GM18858 (cell line): ENCODE data around the gene RBFOX2.
"Not testable (repeated sequence)": the region's sequence is repeated elsewhere in the genome, so short reads cannot be mapped to it uniquely, and the experiment has no call there.

Experiments used
- ATAC-seq: cut with Tn5 transposase; IDR thresholded peaks from one replicate; pipeline ENCODE4 v1.9.1; 2021; ENCODE audit not compliant: unreplicated experiment

RBFOX2 gene

DNA sequence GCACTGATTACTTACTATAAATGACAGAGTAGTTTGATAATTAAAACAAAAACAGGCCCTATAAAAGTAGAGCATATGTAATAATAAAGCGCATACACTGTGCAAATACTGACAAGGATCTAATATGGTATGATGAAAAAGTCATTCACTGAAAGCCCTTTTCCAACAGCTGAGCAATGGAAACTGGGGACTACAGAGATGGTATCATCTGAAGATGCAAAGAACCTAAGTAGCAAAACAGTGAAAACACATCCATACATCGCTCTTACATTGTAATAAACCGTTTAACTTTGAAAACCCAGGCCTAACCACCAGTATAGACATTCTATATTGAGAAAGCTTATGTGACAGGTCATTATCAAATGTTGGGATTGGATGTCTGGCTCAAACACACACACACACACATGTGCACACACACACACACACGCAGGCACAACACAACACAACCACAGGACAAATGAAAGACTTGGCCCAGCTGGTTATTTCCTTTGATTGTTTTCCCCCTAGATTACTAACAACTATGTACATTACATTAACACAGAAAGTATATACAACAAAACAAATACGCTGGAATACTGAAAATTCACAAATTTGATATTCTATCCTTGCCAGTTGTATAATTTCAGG, 191.4 kb downstream of the RBFOX2 start:
- no peak for ATAC-seq

DNA sequence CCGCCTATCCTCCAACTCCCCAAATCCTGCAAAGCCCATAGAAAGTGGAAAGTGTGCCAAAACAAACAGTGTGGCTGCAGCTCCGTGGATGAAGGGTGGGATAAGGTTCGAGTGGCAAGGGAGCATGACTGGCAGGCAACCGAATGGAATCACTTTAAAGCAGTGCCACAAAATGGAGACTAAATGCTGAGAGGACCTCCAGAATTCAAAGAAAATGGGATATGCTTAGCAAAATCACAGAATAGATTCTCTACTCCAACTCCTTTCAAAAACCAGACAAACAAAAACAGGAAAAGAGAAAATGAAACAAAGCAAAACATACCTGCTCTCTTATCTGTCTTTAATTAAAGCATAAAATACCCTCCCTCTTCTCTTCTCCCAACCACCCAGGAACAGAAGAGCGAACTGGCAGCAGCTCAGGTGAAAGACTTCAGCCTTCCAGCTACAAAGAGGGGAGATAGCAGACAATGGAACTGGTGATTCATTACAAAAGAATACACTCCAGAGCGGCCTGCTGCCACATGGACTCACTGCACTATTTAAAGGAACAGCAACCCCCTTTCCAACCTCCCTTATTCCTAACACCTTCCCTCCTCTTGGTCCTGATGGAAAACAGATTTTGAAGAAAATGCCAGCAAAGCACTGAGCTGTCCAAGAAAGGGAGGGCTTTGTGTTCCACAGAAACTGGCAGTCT, 192.5 kb downstream of the RBFOX2 start:
- no peak for ATAC-seq

DNA sequence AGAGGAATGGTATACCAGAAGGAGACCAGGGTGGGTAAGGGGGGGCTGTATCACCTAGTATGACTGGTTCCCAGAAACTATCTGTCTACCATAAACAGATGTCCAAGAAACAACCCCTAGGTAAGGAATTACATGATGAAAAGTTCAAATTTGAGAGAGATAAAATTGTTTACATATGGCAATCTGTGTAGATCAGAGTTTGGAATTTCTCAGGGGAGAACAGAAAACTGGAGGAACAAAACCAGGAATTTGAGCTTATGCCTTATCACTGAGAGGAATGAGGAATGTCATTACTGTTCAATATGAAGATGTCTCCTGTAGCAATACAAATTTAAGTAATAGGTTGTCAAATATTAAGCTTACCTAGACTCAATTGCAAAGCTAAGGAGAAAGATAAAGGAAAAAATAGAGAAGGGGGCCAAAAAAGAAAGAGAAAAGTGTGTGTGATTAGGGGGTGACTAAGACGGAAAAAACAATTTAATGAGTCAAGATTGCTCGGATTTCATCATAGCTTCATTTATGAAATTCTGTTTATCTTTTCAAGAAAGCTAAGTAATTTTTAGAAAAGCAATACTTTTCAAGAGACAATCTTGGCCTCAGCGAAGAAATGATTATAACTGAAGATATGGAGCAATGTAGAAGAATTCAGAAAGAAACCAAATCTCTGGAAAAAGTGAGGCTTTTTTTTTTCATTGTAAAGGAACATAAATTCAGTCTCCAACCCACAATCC, 193.2 kb downstream of the RBFOX2 start:
- no peak for ATAC-seq

- ATAC-seq = no peak
Measured at GRCh38 chr22:35834061-35834460, 194.6 kb downstream of the RBFOX2 start.

DNA sequence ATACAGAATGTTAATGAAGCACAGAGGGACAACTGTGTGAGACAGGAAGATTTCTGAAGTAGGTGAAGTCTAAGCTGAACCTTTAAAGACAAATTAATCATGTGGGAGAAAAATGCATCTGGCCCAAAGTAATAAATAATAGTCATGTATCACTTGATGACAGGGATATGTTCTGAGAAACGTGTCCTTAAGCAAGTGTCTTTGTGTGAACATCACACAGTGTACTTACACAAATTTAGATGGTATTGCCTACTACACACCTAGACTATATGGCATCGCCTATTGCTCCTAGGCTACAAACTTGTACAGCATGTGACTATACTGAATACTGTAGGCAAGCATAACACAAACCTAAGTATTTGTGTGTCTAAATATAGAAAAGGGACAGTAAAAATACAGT, 198.3 kb downstream of the RBFOX2 start:
- no peak for ATAC-seq

GRCh38 chr22:35824256-35824655, 204.4 kb downstream of the RBFOX2 start:
- no peak for ATAC-seq

GRCh38 chr22:35821654-35822053, 207.0 kb downstream of the RBFOX2 start:
- no peak for ATAC-seq

- no peak for ATAC-seq
Measured at GRCh38 chr22:35819421-35819820, 209.2 kb downstream of the RBFOX2 start.

- no peak for ATAC-seq
Measured at GRCh38 chr22:35818897-35819296, 209.7 kb downstream of the RBFOX2 start.

DNA sequence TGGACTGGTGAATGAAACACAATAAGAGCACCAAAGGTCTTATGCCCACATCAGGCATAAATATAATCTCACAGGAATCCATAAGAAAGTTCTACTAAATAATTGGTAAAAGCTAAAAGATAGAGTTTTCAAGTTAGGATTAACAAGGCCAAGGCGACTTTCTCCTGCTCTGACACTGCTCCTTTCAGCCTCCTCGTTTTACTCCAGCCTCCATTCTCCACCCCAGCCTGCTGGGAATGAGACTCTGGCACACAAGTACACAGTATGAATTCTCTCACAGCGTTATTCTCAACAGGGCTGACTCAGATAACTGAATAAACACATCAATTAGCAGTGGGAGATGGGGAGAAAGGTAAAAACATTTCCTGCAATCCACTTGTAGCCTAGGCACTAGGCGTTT, 216.0 kb downstream of the RBFOX2 start:
- no peak for ATAC-seq

DNA sequence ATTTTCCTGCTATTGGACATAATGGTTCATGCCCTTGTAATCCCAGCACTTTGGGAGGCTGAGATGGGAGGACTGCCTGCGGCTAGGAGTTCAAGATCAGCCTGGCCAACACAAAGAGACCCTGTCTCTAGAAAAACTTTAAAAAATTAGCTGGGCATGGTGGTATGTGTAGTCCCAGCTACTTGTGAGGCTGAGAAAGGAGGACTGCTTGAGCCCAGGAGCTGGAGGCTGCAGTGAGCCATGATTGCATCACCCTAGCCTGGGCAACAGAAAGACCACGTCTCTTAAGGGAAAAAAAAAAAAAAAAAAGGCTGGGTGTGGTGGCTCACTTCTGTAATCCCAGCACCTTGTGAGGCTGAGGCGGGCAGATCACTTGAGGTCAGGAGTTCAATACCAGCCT, 217.0 kb downstream of the RBFOX2 start:
- ATAC-seq = no peak

GRCh38 chr22:35809816-35810215, 218.8 kb downstream of the RBFOX2 start:
- ATAC-seq = no peak

DNA sequence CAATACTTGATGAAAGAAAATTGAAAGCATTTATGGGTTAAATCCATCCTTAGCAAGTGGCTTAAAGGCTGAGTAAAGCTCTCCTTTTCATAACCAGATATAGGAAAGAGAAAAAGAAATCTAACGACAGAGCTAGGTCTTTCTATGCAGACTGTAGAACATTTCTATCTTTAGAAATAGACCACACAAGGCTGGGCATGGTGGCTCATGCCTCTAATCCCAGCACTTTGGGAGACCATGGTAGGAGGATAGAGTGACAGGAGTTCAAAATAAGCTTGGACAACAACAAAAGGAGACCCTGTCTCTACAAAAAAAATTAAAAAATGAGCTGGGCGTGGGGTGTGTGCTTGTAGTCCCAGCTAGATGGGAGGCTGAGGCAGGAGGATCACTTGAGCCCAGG, 220.2 kb downstream of the RBFOX2 start:
- ATAC-seq = no peak

DNA sequence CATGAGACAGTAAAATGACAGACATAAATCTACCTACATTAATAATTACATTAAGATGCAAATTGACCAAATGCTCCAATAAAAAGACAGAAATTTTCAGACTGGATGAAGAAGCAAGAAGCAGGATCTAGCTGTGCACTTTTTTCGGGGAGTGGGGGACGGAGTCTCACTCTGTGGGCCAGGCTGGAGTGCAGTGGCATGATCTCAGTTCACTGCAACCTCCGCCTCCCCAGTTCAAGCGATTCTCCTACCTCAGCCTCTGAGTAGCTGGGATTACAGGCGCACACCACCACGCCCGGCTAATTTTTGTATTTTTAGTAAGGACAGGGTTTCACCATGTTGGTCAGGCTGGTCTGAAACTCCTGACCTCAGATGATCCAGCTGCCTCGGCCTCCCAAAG, 222.0 kb downstream of the RBFOX2 start:
- ATAC-seq = not testable (repeated sequence)

- ATAC-seq = no peak
Measured at GRCh38 chr22:35805466-35805865, 223.2 kb downstream of the RBFOX2 start.

GRCh38 chr22:35804421-35804820, 224.2 kb downstream of the RBFOX2 start:
- no peak for ATAC-seq

DNA sequence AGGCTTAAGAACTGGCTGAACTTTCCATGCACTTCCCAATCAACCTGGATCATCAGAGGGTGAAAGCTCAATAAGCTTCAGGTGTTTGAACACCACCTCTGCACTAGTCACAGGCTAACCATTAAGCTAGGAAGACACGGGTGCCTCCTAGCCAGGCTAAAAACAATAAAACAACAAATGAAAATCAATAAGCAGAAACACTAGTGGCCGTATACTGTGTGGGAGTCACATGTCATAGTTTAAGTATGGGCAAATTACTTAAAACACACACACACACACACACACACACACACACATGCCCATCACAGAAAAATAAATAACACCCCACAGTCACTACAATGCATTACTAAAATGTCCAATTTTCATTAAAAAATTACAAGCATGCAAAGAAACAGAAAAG, 225.7 kb downstream of the RBFOX2 start:
- ATAC-seq = no peak

GRCh38 chr22:35801301-35801700, 227.3 kb downstream of the RBFOX2 start:
- ATAC-seq = not testable (repeated sequence)

GRCh38 chr22:35799150-35799549, 229.5 kb downstream of the RBFOX2 start:
- no peak for ATAC-seq

DNA sequence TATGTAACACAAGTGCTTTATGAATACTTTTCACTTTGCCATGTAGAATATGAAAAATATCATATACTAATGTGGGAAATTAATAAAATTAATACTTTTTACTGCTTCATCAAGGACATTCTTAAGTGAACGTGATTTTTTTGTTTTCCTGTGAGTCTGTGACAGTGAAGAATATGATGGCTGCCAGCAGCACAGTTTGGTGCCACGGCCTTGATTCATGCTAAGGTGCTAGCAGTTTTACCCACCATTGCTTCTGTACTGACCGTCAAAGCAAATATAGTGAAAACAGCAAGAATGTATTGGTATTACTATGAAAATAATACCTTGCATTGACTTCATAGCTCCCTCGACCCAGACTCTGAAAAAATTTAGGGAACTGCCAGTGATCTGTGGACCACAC, 231.2 kb downstream of the RBFOX2 start:
- no peak for ATAC-seq

DNA sequence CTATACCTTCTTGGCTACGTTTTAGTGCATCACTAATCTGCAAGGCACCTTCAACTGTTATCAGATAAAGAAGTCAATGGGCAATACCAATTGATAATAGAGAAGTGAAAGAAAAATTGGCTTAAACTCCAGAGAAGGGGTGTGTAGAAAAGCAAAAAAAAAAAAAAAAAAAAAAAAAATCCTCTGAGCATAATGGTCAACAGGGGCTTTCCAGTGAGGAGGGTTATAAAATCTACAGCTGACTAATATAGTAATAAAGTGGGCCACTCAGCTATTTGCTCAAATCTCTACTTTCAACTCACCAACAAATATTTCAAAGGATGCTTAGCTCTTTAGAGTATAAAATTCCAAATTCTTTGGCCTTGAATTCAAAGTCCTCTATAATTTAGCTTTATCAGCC, 233.1 kb downstream of the RBFOX2 start:
- no peak for ATAC-seq

DNA sequence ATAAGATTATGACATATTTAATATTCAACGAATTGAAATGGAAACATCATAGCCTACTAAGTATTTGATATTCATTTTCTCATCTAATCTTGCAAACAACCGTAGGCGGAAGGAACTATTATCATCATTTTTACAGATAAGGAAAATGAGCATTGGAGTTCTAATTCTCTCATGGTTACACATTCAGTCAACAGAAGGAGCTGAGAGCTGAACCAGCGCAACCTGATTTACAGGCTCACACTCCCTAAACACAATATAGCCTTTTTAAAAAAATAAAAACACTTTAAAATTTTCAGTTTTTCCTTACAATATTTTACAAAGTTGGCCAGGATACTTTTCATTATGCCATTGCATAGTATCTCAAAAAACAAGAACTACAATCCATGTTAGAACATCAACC, 236.1 kb downstream of the RBFOX2 start:
- no peak for ATAC-seq
